Astrocyte (in vitro differentiated cells and primary cell): ENCODE results near the gene SLC10A1. TPM values are rescaled to one million over a fixed set of nuclear protein-coding genes. Genes with fewer than 3 reads are reported as not detected.

Source experiments
- DNase-seq: peaks from one replicate; pipeline ENCODE4 v3.0.0-alpha.2; 2010; ENCODE audit warnings: low read depth
- FAIRE-seq: peaks from 2 replicates; lab custom pipeline; 2011; peaks lifted over from hg19 to GRCh38; lab: Jason Lieb, UNC
- H2AFZ ChIP-seq: 2 replicates; pipeline ENCODE4 v1.6.0; 2012; ENCODE audit warnings: low read depth, low read length, inconsistent platforms
- H3K27ac ChIP-seq: 2 replicates; pipeline ENCODE4 v1.5.1; 2011; ENCODE audit warnings: low read depth, low read length, inconsistent platforms
- H3K27me3 ChIP-seq: 2 replicates; pipeline ENCODE4 v1.6.0; 2011; ENCODE audit warnings: low read length, inconsistent platforms; ENCODE audit not compliant: insufficient read depth
- H3K36me3 ChIP-seq: 2 replicates; pipeline ENCODE4 v1.5.1; 2011; ENCODE audit warnings: low read length, inconsistent platforms; ENCODE audit not compliant: insufficient read depth
- H3K4me1 ChIP-seq: 2 replicates; pipeline ENCODE4 v1.5.1; 2011; ENCODE audit warnings: low read length, inconsistent platforms; ENCODE audit not compliant: insufficient read depth
- H3K4me2 ChIP-seq: 2 replicates; pipeline ENCODE4 v1.6.0; 2012; ENCODE audit warnings: low read length, inconsistent platforms
- H3K4me3 ChIP-seq: 2 replicates; pipeline ENCODE4 v1.5.1; 2011; ENCODE audit warnings: low read depth, mild to moderate bottlenecking, low read length, inconsistent platforms; ENCODE audit not compliant: insufficient read depth
- H3K79me2 ChIP-seq: 2 replicates; pipeline ENCODE4 v1.6.0; 2012; ENCODE audit warnings: mild to moderate bottlenecking, low read length, inconsistent platforms; ENCODE audit not compliant: insufficient read depth
- H3K9ac ChIP-seq: 2 replicates; pipeline ENCODE4 v1.6.0; 2012; ENCODE audit warnings: mild to moderate bottlenecking, low read length, inconsistent platforms
- H3K9me3 ChIP-seq: 2 replicates; pipeline ENCODE4 v1.5.1; 2012; ENCODE audit warnings: low read depth, mild to moderate bottlenecking, low read length, inconsistent platforms; ENCODE audit not compliant: insufficient read depth
- H4K20me1 ChIP-seq: 2 replicates; pipeline ENCODE4 v1.6.0; 2012; ENCODE audit warnings: low read length, inconsistent platforms; ENCODE audit not compliant: insufficient read depth
- H3K27ac Mint-ChIP-seq: one replicate; pipeline ENCODE4 v1.8.0; 2021; ENCODE audit warnings: mild to moderate bottlenecking, mixed read lengths; ENCODE audit not compliant: unreplicated experiment
- H3K27me3 Mint-ChIP-seq: one replicate; pipeline ENCODE4 v1.8.0; 2021; ENCODE audit warnings: low read depth, mixed read lengths; ENCODE audit not compliant: unreplicated experiment
- H3K36me3 Mint-ChIP-seq: one replicate; pipeline ENCODE4 v1.8.0; 2021; ENCODE audit warnings: low read depth, mixed read lengths; ENCODE audit not compliant: unreplicated experiment
- H3K4me1 Mint-ChIP-seq: one replicate; pipeline ENCODE4 v1.8.0; 2021; ENCODE audit warnings: low read depth, mixed read lengths; ENCODE audit not compliant: unreplicated experiment
- H3K4me3 Mint-ChIP-seq: one replicate; pipeline ENCODE4 v1.8.0; 2021; ENCODE audit warnings: mild to moderate bottlenecking, moderate library complexity, mixed read lengths; ENCODE audit not compliant: unreplicated experiment
- H3K9me3 Mint-ChIP-seq: one replicate; pipeline ENCODE4 v1.8.0; 2021; ENCODE audit warnings: mild to moderate bottlenecking, mixed read lengths; ENCODE audit not compliant: unreplicated experiment
- CTCF ChIP-seq: IDR thresholded peaks from 2 replicates; pipeline ENCODE4 v1.5.1; 2011; ENCODE audit warnings: low read depth, mild to moderate bottlenecking, inconsistent platforms, low read length, moderate library complexity; ENCODE audit not compliant: insufficient read depth
- EZH2 ChIP-seq: IDR thresholded peaks from 2 replicates; pipeline ENCODE4 v1.6.1; 2012; ENCODE audit warnings: mild to moderate bottlenecking, low read length, inconsistent platforms; ENCODE audit not compliant: insufficient read depth
- total RNA-seq: library from RNA; stranded (reverse); gene quantifications from 2 replicates; pipeline ENCODE4 v1.2.1, GENCODE V29; 2021

The SLC10A1 gene
- total RNA-seq, 1 donor from 2014 or later, result not detected

GRCh38 chr14:69750495-69750894 lies 46.5 kb downstream of the SLC10A1 start:
- H3K36me3 ChIP-seq, result no peaks in the 10 kb centered on the region
- H3K4me2 ChIP-seq, result no peak overlapping the region
- no peaks in the 10 kb centered on the region for H4K20me1 ChIP-seq
- TF ChIP-seq CTCF (no peak), EZH2 (no peak)
- H3K79me2 ChIP-seq, result no peaks in the 10 kb centered on the region
- H3K36me3 Mint-ChIP-seq, result no peaks in the 10 kb centered on the region
- peaks cover 2% of the 10 kb centered on the region for H3K4me1 Mint-ChIP-seq
- no peak overlapping the region for H3K27ac Mint-ChIP-seq
- no peaks in the 10 kb centered on the region for H3K4me1 ChIP-seq
- H3K9ac ChIP-seq, result no peak overlapping the region
- H3K27me3 ChIP-seq, result no peaks in the 10 kb centered on the region
- no peak overlapping the region for H3K4me3 Mint-ChIP-seq
- no peak for FAIRE-seq
- H3K27ac ChIP-seq, result no peak overlapping the region
- no peaks in the 10 kb centered on the region for H3K9me3 Mint-ChIP-seq
- H3K4me3 ChIP-seq, result no peak overlapping the region
- no peaks in the 10 kb centered on the region for H3K9me3 ChIP-seq
- peaks cover 2% of the 10 kb centered on the region for H3K27me3 Mint-ChIP-seq
- DNase-seq, result no peak
- H2AFZ ChIP-seq, result no peak overlapping the region

GRCh38 chr14:69749956-69750355 lies 47.1 kb downstream of the SLC10A1 start:
- H2AFZ ChIP-seq, result no peak overlapping the region

More at GRCh38 chr14:69749956-69750355, 47.1 kb downstream of the SLC10A1 start:
- Histone ChIP-seq H3K4me3 (no peak overlapping the region), H3K9ac (no peak overlapping the region), H3K27ac (no peak overlapping the region), H3K4me2 (no peak overlapping the region), H4K20me1 (no peaks in the 10 kb centered on the region), H3K79me2 (no peaks in the 10 kb centered on the region), H3K36me3 (no peaks in the 10 kb centered on the region), H3K9me3 (no peaks in the 10 kb centered on the region), H3K4me1 (no peaks in the 10 kb centered on the region), H3K27me3 (no peaks in the 10 kb centered on the region)
- DNase-seq (no peak), FAIRE-seq (no peak)
- Mint-ChIP-seq H3K27me3 (peaks cover 2% of the 10 kb centered on the region), H3K4me1 (peaks cover 2% of the 10 kb centered on the region), H3K4me3 (no peak overlapping the region), H3K9me3 (no peaks in the 10 kb centered on the region), H3K27ac (no peak overlapping the region), H3K36me3 (no peaks in the 10 kb centered on the region)
- TF ChIP-seq EZH2, result no peak
- TF ChIP-seq CTCF, result no peak
